T-helper 1 cell treated with Interleukin-12 subunit alpha and Interleukin-12 subunit beta and Interleukin-4 antibody, amounts not matched to agents 30 ng/mL and 1 ng/mL, for 36 hours (primary cell): Measurements from ENCODE around the gene RBM38. TPM values are rescaled to one million over a fixed set of nuclear protein-coding genes. Genes with fewer than 3 reads are reported as not detected.

Experiments
- intact Hi-C: fragments of 100-400 bp; cut with micrococcal nuclease; formaldehyde crosslinking; loops from one replicate; pipeline ENCODE4 v1.15.1; 2024
- total RNA-seq: library from RNA; stranded (reverse); gene quantifications from 2 replicates; pipeline ENCODE4 v1.2.3, GENCODE V29; 2022

The RBM38 gene
- total RNA-seq, 1 donor from 2014 or later = 58.7 TPM

DNA sequence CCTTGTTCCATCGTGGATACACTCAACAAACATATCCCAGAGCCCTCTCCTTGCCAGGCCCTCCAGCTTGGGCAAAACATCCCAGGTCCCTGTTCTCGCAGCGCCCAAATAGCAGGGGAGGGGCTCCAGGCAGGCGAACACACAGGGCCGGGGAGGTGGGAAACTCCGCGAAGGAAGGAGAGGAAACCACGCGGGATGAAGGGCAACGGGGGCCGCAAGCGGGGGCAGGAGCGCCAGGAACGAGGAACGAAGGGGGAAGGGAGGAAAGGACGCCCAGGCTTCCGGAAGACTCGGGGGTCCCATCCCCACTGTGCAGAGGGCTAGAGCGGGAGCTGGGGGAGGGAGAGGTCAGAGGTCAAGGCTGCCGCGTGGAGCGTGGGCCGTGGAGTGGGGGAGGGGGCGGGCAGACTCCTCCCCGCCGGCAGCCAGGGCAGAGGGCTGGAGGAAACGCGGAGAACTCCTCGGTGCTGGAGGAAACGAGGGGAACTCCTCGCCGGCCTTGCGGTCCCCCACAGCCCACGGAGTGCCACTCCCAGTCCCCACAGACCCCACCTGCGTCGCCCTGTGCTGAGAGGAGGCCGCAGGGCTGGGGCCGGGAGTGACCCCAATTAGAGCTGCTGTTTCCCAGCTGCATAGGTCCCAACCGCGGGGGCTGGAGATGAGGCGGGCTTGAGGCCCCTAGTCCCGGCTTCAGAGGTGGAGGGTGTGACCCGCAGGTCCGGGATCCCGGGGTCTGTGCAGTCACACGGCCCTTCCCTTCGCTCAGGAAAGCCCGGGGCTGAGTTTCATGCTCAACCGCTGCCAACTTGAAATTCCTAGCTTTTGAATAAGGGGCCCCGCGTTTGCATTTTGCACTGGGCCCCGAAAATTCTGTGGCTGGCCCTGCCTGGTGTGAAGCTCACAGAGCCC lies 1.2 kb upstream of the RBM38 start:
- intact Hi-C loops = loop anchor here (1.0 to 10.0 kb wide), 9 partner anchors 8 to 1775 kb away; partner anchors contain the start of genes PMEPA1, PRELID3B, RTF2 and ZNF831

DNA sequence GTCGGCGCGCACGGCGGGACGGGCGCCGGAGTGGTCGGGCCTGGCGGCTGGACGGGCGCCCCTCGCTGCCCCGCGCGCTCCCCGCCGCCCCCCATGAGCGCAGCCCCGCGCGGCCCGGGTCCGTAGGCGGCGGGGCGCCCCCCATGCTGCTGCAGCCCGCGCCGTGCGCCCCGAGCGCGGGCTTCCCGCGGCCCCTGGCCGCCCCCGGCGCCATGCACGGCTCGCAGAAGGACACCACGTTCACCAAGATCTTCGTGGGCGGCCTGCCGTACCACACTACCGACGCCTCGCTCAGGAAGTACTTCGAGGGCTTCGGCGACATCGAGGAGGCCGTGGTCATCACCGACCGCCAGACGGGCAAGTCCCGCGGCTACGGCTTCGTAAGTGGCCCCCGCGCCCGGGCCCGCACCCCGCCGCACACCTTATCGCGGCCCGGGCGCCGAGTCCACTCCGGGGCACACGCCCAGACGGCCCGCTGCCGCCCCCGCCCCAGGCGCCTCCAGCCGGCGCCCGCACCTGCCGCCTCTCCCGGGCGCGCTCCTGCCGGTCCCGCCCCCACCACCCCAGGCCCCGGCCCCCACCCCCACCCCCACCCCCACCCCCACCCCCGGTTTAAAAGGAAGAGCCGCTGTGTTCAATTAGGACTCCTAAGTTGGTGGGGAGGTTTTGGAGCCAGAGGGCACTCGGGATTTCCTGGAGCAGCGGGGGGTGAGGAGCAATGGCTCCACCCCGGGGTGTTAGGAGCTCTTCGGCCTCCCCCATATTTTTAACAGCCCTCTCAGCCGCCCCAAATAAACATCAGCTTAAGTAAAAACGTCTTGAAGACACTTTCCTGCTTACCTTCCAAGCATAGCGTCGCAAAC lies 474 bp downstream of the RBM38 start:
- intact Hi-C loops = loop anchor here (1.0 to 10.0 kb wide), 14 partner anchors 40 to 1773 kb away; partner anchors contain the start of genes AURKA, CSTF1, PMEPA1 and PRELID3B

GRCh38 chr20:57392512-57393271 lies 1.5 kb downstream of the RBM38 start:
- intact Hi-C loops = loop anchor here (1.0 to 10.0 kb wide), 11 partner anchors 41 to 1772 kb away; partner anchors contain the start of genes PMEPA1, PRELID3B, RAB22A and RTF2

DNA sequence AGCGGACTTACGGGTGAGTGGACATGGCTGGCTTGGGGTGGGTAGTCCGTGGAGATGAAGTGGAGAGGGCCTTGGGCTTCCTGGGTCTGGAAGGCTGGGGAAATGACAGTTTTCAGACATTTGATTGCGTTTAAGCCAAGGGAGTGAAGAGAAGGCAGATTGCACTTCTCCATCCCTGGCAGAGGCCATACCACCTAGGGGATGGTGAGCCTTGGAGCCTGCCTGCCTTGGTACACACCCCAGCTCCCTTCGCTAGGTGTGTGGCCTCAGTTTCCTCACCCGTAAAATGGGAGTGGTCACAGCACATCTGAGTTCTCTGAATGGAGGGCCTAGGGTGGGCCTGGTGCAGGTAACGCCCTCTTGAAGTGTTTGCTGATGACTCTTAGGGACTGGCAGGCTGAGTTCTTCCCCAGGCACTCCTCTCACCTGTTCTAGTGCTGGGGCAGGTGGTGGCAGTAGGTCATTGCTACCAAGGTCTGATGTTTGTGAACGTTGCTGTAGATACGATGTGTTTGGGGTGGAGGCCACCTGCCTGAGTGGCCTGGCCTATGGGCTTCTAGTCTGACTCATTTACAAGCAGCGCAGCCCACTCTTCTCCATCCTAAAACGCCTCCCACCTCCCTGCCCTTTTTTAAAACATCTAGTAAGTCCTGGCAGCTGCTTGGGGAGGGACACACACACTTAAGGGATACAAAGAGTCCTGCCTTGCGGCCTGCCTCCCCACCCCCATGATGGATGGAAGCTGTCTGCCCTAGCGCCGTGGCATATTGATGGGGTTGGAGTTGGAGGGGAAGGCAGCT lies 2.3 kb downstream of the RBM38 start:
- intact Hi-C loops = loop anchor here (2.0 to 10.0 kb wide), 8 partner anchors 321 to 1771 kb away; partner anchors contain the start of genes PMEPA1, PRELID3B, RTF2 and VAPB

GRCh38 chr20:57394121-57395082 lies 3.2 kb downstream of the RBM38 start:
- intact Hi-C loops = loop anchor here (5.0 to 10.0 kb wide), 6 partner anchors 320 to 1770 kb away; partner anchors contain the start of genes PMEPA1, PRELID3B, RTF2 and ZNF831

GRCh38 chr20:57395111-57395966 lies 4.1 kb downstream of the RBM38 start:
- intact Hi-C loops = loop anchor here (10.0 kb wide), 3 partner anchors 319 to 1769 kb away; partner anchors contain the start of genes PMEPA1 and ZNF831

DNA sequence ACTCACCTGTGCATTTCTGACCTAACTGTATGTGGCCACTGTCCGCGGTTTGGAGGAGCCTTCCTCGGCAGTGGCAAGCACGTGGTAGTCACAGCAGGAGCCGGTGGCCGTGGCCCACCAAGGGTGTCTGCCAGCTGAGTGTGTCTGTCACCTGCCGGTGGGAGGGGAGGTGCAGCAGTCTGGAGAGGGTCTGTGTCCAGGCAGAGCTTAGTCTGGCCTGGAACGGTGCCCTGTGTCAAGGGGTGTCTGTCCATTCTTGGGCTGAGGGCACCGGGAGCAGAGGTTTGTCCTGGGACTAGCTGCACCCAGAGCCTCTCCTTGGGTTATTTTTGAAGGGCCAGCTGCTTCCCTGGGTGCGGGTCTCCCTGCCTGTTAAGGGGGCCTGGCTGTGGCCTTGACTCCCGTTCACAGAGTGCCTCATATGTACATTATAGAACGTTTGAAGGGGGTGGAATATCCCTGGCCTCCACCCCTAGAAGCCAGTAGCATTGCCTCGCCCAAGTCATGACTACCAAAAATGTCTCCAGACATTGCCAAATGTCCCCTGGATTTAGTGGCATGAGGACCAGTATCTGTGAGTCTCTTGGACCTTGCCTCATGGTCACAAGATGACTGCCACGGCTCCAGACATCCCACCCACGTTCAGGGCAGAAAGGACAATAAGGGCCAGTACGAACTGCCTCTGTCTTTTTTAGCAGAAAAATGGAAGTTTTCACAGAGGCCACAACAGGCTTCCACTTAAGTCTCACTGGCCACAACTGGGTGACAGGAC lies 5.2 kb downstream of the RBM38 start:
- intact Hi-C loops = loop anchor here (10.0 kb wide), 3 partner anchors 318 to 1768 kb away; partner anchors contain the start of genes PMEPA1 and ZNF831

DNA sequence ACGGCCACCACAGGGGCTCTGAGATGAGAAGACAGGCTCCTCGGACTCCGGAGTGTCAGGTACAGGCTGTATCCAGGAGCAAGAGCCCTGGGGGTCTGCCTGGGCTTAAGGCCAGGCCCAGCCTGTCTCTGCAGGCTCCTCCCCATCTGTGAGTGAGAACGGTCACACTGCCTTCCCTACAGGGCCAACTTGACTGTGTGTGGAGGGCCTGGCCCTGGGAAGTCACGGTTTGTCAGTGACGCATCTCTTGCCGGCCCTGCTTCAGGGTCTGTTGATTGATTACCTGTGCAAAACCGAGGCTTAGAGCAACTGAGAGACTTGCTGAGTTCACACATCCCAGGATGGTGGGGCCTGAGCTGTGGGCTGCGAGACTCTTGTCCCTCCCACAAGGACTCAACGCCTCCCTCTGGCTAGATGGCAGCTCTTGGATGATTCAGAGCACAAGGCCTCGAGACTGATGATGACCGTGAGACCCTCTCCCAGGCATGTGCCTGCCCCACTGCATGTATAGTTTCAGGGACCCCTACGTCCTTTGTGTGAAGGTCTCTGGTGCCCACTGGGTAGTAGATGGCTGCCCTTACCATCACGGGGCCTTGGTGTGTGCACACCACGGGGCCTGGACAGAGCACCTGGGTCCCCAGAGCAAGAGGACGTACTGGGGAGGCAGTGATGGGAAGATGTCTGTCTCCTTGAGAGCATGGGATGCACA lies 5.9 kb downstream of the RBM38 start:
- intact Hi-C loops = loop anchor here (10.0 kb wide), 3 partner anchors 318 to 1768 kb away; partner anchors contain the start of genes PMEPA1 and ZNF831

DNA sequence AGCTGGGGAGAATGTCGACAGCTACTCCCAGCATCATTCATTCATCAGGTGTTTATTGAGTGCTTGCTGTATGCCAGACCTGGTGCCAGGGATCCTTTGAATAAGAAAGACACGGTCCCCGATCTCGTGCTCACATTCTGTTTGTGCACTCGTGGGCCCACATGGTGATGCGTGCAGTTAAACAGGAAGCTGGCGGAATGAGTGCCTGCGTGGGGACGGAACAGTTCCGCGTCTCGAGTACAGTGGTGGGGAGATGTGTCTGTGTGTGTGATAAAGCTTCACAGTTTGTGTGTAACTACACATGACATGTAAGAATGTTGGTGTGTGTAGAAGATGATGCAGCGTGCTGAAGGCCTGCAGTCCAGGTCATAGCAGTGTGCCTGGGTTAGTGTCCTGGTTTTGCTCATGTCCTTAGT lies 6.5 kb downstream of the RBM38 start:
- intact Hi-C loops = loop anchor here (1.0 to 10.0 kb wide), 7 partner anchors 8 to 1767 kb away; partner anchors contain the start of genes PMEPA1, ZBP1 and ZNF831

- intact Hi-C loops = loop anchor here (1.0 to 10.0 kb wide), 7 partner anchors 9 to 1766 kb away; partner anchors contain the start of genes PMEPA1, ZBP1 and ZNF831
Observed at GRCh38 chr20:57398231-57398821, 7.1 kb downstream of the RBM38 start.

GRCh38 chr20:57398901-57399535 lies 7.8 kb downstream of the RBM38 start:
- intact Hi-C loops = loop anchor here (1.0 to 10.0 kb wide), 7 partner anchors 10 to 1766 kb away; partner anchors contain the start of genes PMEPA1, ZBP1 and ZNF831

DNA sequence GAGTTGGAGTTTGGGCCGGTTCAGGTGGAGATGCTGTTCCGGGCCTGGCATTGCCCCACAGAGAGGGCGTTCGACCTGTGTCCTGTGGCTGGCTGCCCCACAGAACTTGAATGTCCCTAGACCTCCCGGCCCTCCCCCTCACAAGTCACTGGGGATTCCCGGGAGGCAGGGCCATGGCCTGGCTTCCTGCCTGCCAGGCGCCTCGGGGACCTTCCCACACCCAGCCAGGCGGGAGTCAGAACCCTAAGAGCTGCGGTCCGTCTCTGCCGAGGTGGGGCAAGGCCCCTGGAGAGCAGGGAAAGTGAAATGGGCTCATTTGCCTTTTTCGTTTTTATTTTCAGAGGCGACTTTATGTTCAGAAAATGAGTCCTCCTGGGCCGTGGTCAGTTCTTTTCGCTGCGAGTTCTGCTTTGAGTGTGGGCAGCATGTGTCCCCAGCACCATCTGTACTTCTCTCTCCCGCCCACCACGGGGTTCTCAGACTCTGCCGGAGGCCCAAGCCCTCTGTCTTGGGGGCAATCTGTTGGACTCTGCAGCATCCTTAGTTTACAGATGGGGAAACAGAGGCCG lies 8.5 kb downstream of the RBM38 start:
- intact Hi-C loops = loop anchor here (2.0 to 10.0 kb wide), 4 partner anchors 221 to 1765 kb away; partner anchors contain the start of genes PMEPA1, ZBP1 and ZNF831

DNA sequence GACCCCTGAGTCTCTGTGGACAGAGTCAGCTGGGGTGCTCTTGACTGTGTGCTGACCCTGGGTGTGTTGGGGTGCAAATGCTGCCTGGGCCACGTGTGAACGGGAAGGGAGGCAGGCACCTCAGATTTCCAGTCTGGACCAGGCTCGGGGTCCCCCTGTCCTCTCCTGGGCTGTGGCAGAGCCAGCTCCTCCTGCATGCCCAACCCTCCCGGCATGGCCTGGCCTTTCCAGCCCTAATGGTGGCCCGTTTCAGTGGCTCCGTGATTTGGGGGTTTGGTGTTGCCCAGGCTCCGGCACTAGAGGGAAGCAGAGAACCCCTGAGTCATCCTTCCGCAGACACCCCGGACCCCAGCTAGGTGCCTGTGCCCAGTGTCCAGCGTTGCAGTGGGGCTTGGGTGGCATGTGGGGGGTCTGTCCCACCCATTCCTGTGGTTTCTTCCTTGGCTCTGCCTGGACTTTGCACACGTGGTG lies 9.1 kb downstream of the RBM38 start:
- intact Hi-C loops = no loop called here
